IMR-90 (cell line): ENCODE data around the gene CDC14A. TPM values are rescaled to one million over a fixed set of nuclear protein-coding genes. Genes with fewer than 3 reads are reported as not detected.

Source experiments
- ATAC-seq: fragments of 200-7000 bp; cut with Tn5 transposase; 2 replicates; pipeline ENCODE4 v1.9.1; 2020; ENCODE audit warnings: low read depth, mild to moderate bottlenecking, moderate library complexity
- BruUV-seq: library from RNA; stranded (reverse); fragments of 400-500 nt; replicated peaks from 2 replicates; lab custom pipeline; 2021; lab: Mats Ljungman, UMichigan
- CTCF ChIA-PET: fragments of 300-600 bp; formaldehyde crosslinking; extraction: SDS; loops from one replicate; lab custom pipeline; 2021; ENCODE audit warnings: antibody characterized with exemption; lab: Yijun Ruan, JAX
- POLR2A ChIA-PET: fragments of 300-600 bp; sonication (Branson Sonifier 250); formaldehyde crosslinking; loops from one replicate; lab custom pipeline; 2022; ENCODE audit warnings: antibody characterized with exemption; ENCODE audit not compliant: unreplicated experiment; lab: Charles Lee
- DNase-seq: peaks from one replicate; pipeline ENCODE4 v3.0.0; 2013
- H2AFZ ChIP-seq: replicated peaks from 2 replicates; pipeline ENCODE3; 2013; ENCODE audit warnings: low read length, mild to moderate bottlenecking; ENCODE audit not compliant: poor library complexity
- H2AK5ac ChIP-seq: 2 replicates; pipeline ENCODE4 v1.6.1; 2013; ENCODE audit warnings: low read depth, low read length, inconsistent platforms
- H2AK9ac ChIP-seq: replicated peaks from 2 replicates; pipeline ENCODE3; 2013; ENCODE audit warnings: mild to moderate bottlenecking, low read depth, low read length, moderate library complexity; ENCODE audit not compliant: poor library complexity
- H2BK120ac ChIP-seq: 2 replicates; pipeline ENCODE4 v1.6.1; 2013; ENCODE audit warnings: low read depth, low read length, inconsistent platforms
- H2BK15ac ChIP-seq: 3 replicates; pipeline ENCODE4 v1.6.1; 2013; ENCODE audit warnings: low read depth, low read length, inconsistent platforms
- H2BK20ac ChIP-seq: 2 replicates; pipeline ENCODE4 v1.6.1; 2013; ENCODE audit warnings: low read depth, mild to moderate bottlenecking, inconsistent platforms, low read length, moderate library complexity
- H2BK5ac ChIP-seq: 2 replicates; pipeline ENCODE4 v1.6.1; 2013; ENCODE audit warnings: mild to moderate bottlenecking, low read depth, low read length, inconsistent platforms; ENCODE audit not compliant: poor library complexity, severe bottlenecking
- H3K14ac ChIP-seq: replicated peaks from 2 replicates; pipeline ENCODE4 v1.6.1; 2013; ENCODE audit warnings: low read depth, low read length, inconsistent platforms
- H3K18ac ChIP-seq: 2 replicates; pipeline ENCODE4 v1.6.1; 2013; ENCODE audit warnings: low read depth, low read length, control low read depth
- H3K23ac ChIP-seq: 2 replicates; pipeline ENCODE4 v1.6.1; 2013; ENCODE audit warnings: low read depth, low read length, inconsistent platforms
- H3K27ac ChIP-seq: 2 replicates; pipeline ENCODE4 v1.5.1; 2013; ENCODE audit warnings: mild to moderate bottlenecking, control low read depth, low read length; ENCODE audit not compliant: insufficient read depth
- H3K27me3 ChIP-seq: 2 replicates; pipeline ENCODE4 v1.6.1; 2013; ENCODE audit warnings: low read length; ENCODE audit not compliant: control insufficient read depth, insufficient read depth
- H3K36me3 ChIP-seq: 2 replicates; pipeline ENCODE4 v1.6.1; 2013; ENCODE audit warnings: low read length, mixed read lengths; ENCODE audit not compliant: control insufficient read depth, insufficient read depth
- H3K4ac ChIP-seq: 2 replicates; pipeline ENCODE4 v1.6.1; 2013; ENCODE audit warnings: low read depth, low read length, inconsistent platforms
- H3K4me1 ChIP-seq: 2 replicates; pipeline ENCODE4 v1.6.1; 2013; ENCODE audit warnings: low read length, mixed read lengths; ENCODE audit not compliant: control insufficient read depth, insufficient read depth
- H3K4me2 ChIP-seq: 2 replicates; pipeline ENCODE4 v1.6.1; 2013; ENCODE audit warnings: low read depth, mild to moderate bottlenecking, control low read depth, low read length, moderate library complexity
- H3K4me3 ChIP-seq: 2 replicates; pipeline ENCODE4 v1.5.1; 2013; ENCODE audit warnings: low read depth, mild to moderate bottlenecking, control low read depth, low read length, moderate library complexity; ENCODE audit not compliant: insufficient read depth
- H3K56ac ChIP-seq: 2 replicates; pipeline ENCODE4 v1.6.1; 2013; ENCODE audit warnings: low read length, inconsistent platforms; ENCODE audit not compliant: insufficient read depth; ENCODE audit errors: extremely low read depth
- H3K79me1 ChIP-seq, 2 experiments: 2 replicates each; pipeline ENCODE4 v1.6.1; 2013; ENCODE audit warnings: low read length in 2 of 2, inconsistent platforms in 1 of 2, low read depth in 1 of 2
- H3K9ac ChIP-seq: 2 replicates; pipeline ENCODE4 v1.6.1; 2013; ENCODE audit warnings: low read depth, low read length, control low read depth
- H3K9me1 ChIP-seq: 2 replicates; pipeline ENCODE4 v1.6.1; 2013; ENCODE audit warnings: low read length, inconsistent platforms; ENCODE audit not compliant: insufficient read depth
- H3K9me3 ChIP-seq: 2 replicates; pipeline ENCODE4 v1.6.1; 2013; ENCODE audit warnings: low read length; ENCODE audit not compliant: control insufficient read depth, insufficient read depth
- H4K20me1 ChIP-seq: 2 replicates; pipeline ENCODE4 v1.6.1; 2013; ENCODE audit warnings: low read length, inconsistent platforms; ENCODE audit not compliant: insufficient read depth
- H4K5ac ChIP-seq: 2 replicates; pipeline ENCODE4 v1.6.1; 2013; ENCODE audit warnings: mild to moderate bottlenecking, low read depth, low read length, control low read depth
- H4K8ac ChIP-seq, 2 experiments: 2 replicates each; pipeline ENCODE4 v1.6.1; 2013; ENCODE audit warnings: low read depth in 2 of 2, low read length in 2 of 2, control low read depth in 1 of 2, inconsistent platforms in 1 of 2
- H4K91ac ChIP-seq: 2 replicates; pipeline ENCODE4 v1.6.1; 2013; ENCODE audit warnings: low read depth, low read length, inconsistent platforms; ENCODE audit not compliant: insufficient read depth
- BHLHE40 ChIP-seq: fragments of 150-350 bp; IDR thresholded peaks from 2 replicates; pipeline ENCODE4 v1.6.1; 2016; ENCODE audit warnings: mild to moderate bottlenecking, low read depth, low read length
- CHD1 ChIP-seq: IDR thresholded peaks from 2 replicates; pipeline ENCODE4 v1.6.1; 2012; ENCODE audit warnings: low read depth, low read length, improper control_type of control experiment
- FOS ChIP-seq: fragments of 150-350 bp; IDR thresholded peaks from 2 replicates; pipeline ENCODE4 v1.6.1; 2016; ENCODE audit warnings: low read depth, low read length
- MXI1 ChIP-seq: IDR thresholded peaks from 2 replicates; pipeline ENCODE4 v1.6.1; 2012; ENCODE audit warnings: low read depth, mild to moderate bottlenecking, low read length, moderate library complexity, borderline replicate concordance
- NFE2L2 ChIP-seq: fragments of 150-350 bp; IDR thresholded peaks from 2 replicates; pipeline ENCODE4 v1.6.1; 2016; ENCODE audit warnings: low read depth, mild to moderate bottlenecking, low read length
- POLR2A ChIP-seq: IDR thresholded peaks from 2 replicates; pipeline ENCODE4 v1.6.1; 2012; ENCODE audit warnings: mild to moderate bottlenecking, low read depth, low read length
- RAD21 ChIP-seq: IDR thresholded peaks from 2 replicates; pipeline ENCODE4 v1.6.1; 2012; ENCODE audit warnings: low read length, improper control_type of control experiment
- RCOR1 ChIP-seq: IDR thresholded peaks from 2 replicates; pipeline ENCODE4 v1.6.1; 2012; ENCODE audit warnings: mild to moderate bottlenecking, low read length, improper control_type of control experiment; ENCODE audit not compliant: insufficient replicate concordance
- RFX5 ChIP-seq: IDR thresholded peaks from 2 replicates; pipeline ENCODE4 v1.8.0; 2012; ENCODE audit warnings: low read depth, mild to moderate bottlenecking, low read length, moderate library complexity
- WGBS, 2 experiments: methylation state at CpG; one replicate each; pipeline versions ENCODE4 v1.1.5 to v1.1.7; 2013; ENCODE audit warnings: missing lambda C conversion rate in 2 of 2; ENCODE audit not compliant: insufficient read length in 1 of 2; ENCODE audit errors: extremely low coverage in 2 of 2; 5-methylcytosine and 5-hydroxymethylcytosine counted together
- dilution Hi-C: fragments of 300-500 bp; cut with HindIII; formaldehyde crosslinking; loops from one replicate; pipeline ENCODE4 v1.14.3; 2018; ENCODE audit warnings: low sequenced_read_pairs; ENCODE audit not compliant: unreplicated experiment
- in situ Hi-C: fragments of 300-500 bp; cut with MboI; formaldehyde crosslinking; loops from 3 replicates; pipeline ENCODE4 v1.14.3; 2019; ENCODE audit warnings: low sequenced_read_pairs, inconsistent platforms, mixed read lengths
- intact Hi-C: fragments of 100-400 bp; cut with micrococcal nuclease; formaldehyde crosslinking; loops from 2 replicates; pipeline ENCODE4 v1.10.0; 2022
- polyA plus RNA-seq, 3 experiments: library from polyadenylated mRNA; depleted of rRNA; stranded (reverse); fragments of >200 nt; gene quantifications; 2 replicates each; pipeline ENCODE4 v1.2.3, GENCODE V29; 2012; ENCODE audit warnings: low replicate concordance in 1 of 3
- total RNA-seq: library from RNA; depleted of rRNA; stranded (reverse); fragments of >200 nt; gene quantifications from 2 replicates; pipeline ENCODE4 v1.2.3, GENCODE V29; 2012
- TF ChIP-seq, protein P1 (sequence below): conservative IDR thresholded peaks from 2 replicates; pipeline ENCODE4 v1.5.1; 2012; ENCODE audit warnings: mild to moderate bottlenecking, low read depth, low read length, improper control_type of control experiment
- TF ChIP-seq, protein P2 (sequence below): fragments of 150-350 bp; IDR thresholded peaks from 2 replicates; pipeline ENCODE4 v1.6.1; 2017; ENCODE audit warnings: mild to moderate bottlenecking, antibody characterized with exemption, low read length, low read depth
- TF ChIP-seq, protein P3 (sequence below): fragments of 150-350 bp; IDR thresholded peaks from 2 replicates; pipeline ENCODE4 v1.6.1; 2016; ENCODE audit warnings: low read depth, mild to moderate bottlenecking, low read length, moderate library complexity, borderline replicate concordance

The CDC14A gene
- total and polyA plus RNA-seq, 2 of the 4 experiments (the other 2 are of a cell fraction), result 1.7 to 3.0 TPM

DNA sequence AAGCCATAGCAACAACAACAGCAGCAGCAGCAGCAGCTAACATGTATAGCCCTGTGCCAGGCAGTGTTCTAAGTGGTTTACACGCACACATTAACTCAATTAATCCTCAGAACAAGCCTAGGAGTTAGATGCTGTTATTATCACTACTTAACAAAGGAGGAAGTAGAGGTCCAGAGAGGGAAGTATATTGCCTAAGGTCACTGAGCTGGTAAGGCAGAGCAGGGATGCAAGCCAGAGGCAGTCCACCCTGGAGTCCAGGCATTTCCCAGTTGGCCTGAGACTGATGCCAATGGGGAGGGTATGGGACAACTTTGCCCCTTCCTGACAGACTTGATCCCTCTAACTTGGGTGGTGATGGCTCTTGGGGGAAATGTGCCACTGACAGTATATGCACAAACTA lies 6.8 kb downstream of the CDC14A start:
- DNase-seq, result no peak
- ATAC-seq, result no peak
- no peak overlapping the region for H2AK9ac ChIP-seq
- no peaks in the 10 kb centered on the region for H3K9me3 ChIP-seq
- 0 out of 2 replicates have a peak, but pooled peaks cover 3% of the 10 kb centered on the region for H4K20me1 ChIP-seq
- no peak overlapping the region for H3K4me3 ChIP-seq
- no peak overlapping the region for H2BK15ac ChIP-seq
- no peak overlapping the region for H3K14ac ChIP-seq
- peaks cover 8% of the 10 kb centered on the region for H3K9me1 ChIP-seq
- H3K27me3 ChIP-seq, result no peaks in the 10 kb centered on the region
- TF ChIP-seq CHD1 (no peak), RCOR1 (no peak), NFE2L2 (no peak), RFX5 (no peak), FOS (no peak), MXI1 (no peak), RAD21 (no peak), BHLHE40 (no peak), POLR2A (no peak)
- TF ChIP-seq, protein P1, sequence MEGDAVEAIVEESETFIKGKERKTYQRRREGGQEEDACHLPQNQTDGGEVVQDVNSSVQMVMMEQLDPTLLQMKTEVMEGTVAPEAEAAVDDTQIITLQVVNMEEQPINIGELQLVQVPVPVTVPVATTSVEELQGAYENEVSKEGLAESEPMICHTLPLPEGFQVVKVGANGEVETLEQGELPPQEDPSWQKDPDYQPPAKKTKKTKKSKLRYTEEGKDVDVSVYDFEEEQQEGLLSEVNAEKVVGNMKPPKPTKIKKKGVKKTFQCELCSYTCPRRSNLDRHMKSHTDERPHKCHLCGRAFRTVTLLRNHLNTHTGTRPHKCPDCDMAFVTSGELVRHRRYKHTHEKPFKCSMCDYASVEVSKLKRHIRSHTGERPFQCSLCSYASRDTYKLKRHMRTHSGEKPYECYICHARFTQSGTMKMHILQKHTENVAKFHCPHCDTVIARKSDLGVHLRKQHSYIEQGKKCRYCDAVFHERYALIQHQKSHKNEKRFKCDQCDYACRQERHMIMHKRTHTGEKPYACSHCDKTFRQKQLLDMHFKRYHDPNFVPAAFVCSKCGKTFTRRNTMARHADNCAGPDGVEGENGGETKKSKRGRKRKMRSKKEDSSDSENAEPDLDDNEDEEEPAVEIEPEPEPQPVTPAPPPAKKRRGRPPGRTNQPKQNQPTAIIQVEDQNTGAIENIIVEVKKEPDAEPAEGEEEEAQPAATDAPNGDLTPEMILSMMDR, result no peak
- TF ChIP-seq, protein P2, sequence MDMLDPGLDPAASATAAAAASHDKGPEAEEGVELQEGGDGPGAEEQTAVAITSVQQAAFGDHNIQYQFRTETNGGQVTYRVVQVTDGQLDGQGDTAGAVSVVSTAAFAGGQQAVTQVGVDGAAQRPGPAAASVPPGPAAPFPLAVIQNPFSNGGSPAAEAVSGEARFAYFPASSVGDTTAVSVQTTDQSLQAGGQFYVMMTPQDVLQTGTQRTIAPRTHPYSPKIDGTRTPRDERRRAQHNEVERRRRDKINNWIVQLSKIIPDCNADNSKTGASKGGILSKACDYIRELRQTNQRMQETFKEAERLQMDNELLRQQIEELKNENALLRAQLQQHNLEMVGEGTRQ, result no peak
- TF ChIP-seq, protein P3, sequence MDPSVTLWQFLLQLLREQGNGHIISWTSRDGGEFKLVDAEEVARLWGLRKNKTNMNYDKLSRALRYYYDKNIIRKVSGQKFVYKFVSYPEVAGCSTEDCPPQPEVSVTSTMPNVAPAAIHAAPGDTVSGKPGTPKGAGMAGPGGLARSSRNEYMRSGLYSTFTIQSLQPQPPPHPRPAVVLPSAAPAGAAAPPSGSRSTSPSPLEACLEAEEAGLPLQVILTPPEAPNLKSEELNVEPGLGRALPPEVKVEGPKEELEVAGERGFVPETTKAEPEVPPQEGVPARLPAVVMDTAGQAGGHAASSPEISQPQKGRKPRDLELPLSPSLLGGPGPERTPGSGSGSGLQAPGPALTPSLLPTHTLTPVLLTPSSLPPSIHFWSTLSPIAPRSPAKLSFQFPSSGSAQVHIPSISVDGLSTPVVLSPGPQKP, result no peak
- H2AFZ ChIP-seq, result no peak overlapping the region
- in situ Hi-C loops, result no loop called here
- H3K4me1 ChIP-seq, result 0 out of 2 replicates have a peak, but pooled peaks cover 2% of the 10 kb centered on the region
- no peak overlapping the region for H2BK120ac ChIP-seq
- peaks cover 21 to 35% of the 10 kb centered on the region in 2 experiments for H3K79me1 ChIP-seq
- no peak overlapping the region for H2BK20ac ChIP-seq
- H3K27ac ChIP-seq, result no peak overlapping the region
- dilution Hi-C loops, result no loop called here
- no peak overlapping the region for H2BK5ac ChIP-seq
- H4K5ac ChIP-seq, result no peak overlapping the region
- no peak overlapping the region for H3K4ac ChIP-seq
- no TSS peak for BruUV-seq
- H4K8ac ChIP-seq, result no peak overlapping the region
- no peak overlapping the region for H3K9ac ChIP-seq
- POLR2A ChIA-PET, result no interaction called here
- H4K91ac ChIP-seq, result no peak overlapping the region
- H2AK5ac ChIP-seq, result no peak overlapping the region
- no peak overlapping the region for H3K18ac ChIP-seq
- WGBS, 2 experiments, result no CpG with 5 or more reads among the region's 1 CpG
- H3K4me2 ChIP-seq, result no peak overlapping the region
- H3K23ac ChIP-seq, result no peak overlapping the region
- no peaks in the 10 kb centered on the region; the same call in 1 of the 2 replicates for H3K36me3 ChIP-seq
- CTCF ChIA-PET, result no interaction called here
- intact Hi-C loops, result loop anchor here (10.0 kb wide), 1 partner anchor 554 kb away; no protein-coding TSS in a partner anchor
- no peak overlapping the region for H3K56ac ChIP-seq
